Measurements from ENCODE around the gene DPP9.

- no peak for TF ChIP-seq TCF12 (IDR thresholded peaks at IDR 0.05)
- TF ChIP-seq RFX5 (IDR thresholded peaks at IDR 0.05; ENCODE audit: low read length), result no peak
- TF ChIP-seq POLR2AphosphoS5 (IDR thresholded peaks at IDR 0.05; ENCODE audit: low read depth, low read length), result no peak
- TF ChIP-seq EP300 (IDR thresholded peaks at IDR 0.05; ENCODE audit: borderline replicate concordance in 1 of 2, low read depth in 1 of 2, low read length in 1 of 2), result no peak
- TF ChIP-seq CTCF (IDR thresholded peaks at IDR 0.05), result no peak
These were observed 26.4 kb upstream of the DPP9 start for GRCh38 chr19:4749870-4750590.
